DMS79 treated with DMSO at 0.1 percent for 48 hours (cell line): ENCODE results near the gene PRSS53.

Experiments
- DNase-seq: peaks from one replicate; lab custom pipeline; 2025; lab: John Stamatoyannopoulos, UW

The PRSS53 gene

DNA sequence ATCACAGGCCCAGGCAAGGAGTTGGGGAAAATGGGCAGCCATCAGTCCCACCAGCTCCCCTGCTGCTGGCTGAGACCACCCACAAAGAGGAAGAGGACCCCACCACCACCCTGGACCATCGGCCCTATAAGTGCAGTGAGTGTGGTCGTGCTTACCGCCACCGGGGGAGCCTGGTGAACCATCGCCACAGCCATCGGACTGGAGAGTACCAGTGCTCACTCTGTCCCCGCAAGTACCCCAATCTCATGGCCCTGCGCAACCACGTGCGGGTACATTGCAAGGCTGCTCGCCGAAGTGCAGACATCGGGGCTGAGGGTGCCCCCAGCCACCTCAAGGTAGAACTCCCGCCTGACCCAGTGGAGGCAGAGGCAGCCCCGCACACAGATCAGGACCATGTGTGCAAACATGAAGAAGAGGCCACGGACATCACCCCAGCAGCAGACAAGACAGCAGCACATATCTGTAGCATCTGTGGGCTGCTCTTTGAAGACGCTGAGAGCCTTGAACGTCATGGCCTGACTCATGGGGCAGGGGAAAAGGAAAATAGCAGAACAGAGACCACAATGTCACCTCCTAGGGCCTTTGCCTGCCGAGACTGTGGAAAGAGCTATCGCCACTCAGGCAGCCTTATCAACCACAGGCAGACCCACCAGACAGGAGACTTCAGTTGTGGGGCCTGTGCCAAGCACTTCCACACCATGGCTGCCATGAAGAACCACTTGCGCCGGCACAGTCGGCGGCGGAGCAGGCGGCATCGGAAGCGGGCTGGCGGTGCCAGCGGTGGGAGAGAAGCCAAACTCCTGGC is 10.9 kb downstream of the PRSS53 start:
- DNase-seq, result no peak

DNA sequence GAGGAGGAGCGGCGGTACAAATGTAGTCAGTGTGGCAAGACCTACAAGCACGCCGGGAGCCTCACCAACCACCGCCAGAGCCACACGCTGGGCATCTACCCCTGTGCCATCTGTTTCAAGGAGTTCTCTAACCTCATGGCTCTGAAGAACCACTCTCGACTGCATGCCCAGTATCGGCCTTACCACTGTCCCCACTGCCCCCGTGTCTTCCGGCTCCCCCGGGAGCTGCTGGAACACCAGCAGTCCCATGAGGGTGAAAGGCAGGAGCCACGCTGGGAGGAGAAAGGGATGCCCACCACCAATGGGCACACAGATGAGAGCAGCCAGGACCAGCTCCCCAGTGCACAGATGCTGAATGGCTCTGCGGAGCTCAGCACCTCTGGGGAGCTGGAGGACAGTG is 11.7 kb downstream of the PRSS53 start:
- no peak for DNase-seq

DNA sequence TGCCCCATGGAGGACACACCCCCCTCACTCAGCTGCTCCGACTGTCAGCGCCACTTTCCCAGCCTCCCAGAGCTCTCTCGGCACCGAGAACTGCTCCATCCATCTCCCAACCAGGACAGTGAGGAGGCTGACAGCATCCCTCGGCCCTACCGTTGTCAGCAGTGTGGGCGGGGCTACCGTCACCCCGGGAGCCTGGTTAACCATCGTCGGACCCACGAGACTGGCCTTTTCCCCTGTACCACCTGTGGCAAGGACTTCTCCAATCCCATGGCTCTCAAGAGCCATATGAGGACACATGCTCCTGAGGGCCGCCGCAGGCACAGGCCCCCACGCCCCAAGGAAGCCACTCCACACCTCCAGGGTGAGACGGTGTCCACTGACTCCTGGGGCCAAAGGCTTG is 12.4 kb downstream of the PRSS53 start:
- DNase-seq, result no peak

DNA sequence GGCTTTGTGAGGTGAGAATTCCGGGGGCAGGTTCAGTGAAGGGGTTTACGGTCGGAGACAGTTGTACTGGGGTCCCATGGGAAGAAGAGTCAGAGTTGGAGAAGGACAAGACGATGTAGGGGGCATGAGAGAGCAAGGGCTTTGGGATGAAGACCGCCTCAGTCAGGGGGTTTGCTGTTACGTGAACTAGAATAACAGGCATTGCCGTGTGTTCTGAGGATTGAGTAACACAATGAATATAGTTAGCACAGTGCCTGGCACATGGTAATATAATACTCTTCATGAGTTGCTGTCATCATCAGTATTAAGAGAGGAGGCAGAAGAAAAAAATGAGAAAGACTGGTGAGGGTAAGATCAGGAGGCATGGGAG is 13.9 kb downstream of the PRSS53 start:
- DNase-seq, result no peak

DNA sequence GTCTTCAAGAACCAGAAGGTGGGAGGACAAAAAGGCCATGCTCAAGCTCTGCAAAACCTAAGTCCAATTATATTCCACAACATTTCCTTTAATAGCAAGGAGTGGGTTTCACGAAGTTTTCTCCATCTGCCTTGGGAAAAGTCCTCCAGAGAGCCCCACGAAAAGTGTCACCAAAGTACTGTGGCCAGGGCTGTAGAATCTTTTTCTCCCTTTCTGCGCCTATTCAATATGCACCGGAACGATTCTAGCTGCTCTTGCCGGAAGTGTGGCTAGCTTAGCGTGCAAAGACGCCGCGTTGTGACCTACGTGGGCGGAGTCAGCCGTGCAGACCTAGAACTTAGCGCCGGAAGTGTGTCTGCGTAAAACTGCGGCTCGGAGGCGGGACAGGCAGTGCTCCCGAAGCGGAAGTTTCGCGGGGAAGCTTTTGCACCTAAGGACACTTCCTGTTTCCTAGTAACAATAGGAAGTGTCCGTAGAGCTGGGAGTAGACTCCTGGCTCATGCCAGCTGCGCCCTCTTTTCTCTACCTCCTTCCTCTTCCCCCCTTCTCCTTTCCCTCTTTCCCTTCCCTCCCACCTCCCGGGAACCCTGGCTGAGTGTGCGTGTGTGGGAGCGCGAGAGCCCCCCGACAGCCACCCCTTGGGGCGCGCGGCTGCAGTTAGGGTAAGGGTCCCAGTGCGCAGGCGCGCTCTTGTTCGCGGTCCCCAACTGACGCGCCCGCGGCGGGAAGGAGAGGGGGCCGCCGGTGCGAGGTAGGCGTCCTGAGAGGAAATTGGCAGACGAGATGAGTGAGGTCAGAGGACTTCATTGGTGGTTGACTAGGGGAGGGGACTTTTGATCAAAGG is 14.6 kb downstream of the PRSS53 start, which contains the start of the genes ZNF646 and ZNF668:
TSS of gene ZNF646 (plus strand) at position 453 of the 844 bp plus-strand sequence. CDS start 1,903 bp downstream, outside the sequence.
TSS of gene ZNF668 (minus strand) at position 271 of the 844 bp plus-strand sequence. CDS start 9,781 bp downstream, outside the sequence.
- peak; percentile 98 for DNase-seq

DNA sequence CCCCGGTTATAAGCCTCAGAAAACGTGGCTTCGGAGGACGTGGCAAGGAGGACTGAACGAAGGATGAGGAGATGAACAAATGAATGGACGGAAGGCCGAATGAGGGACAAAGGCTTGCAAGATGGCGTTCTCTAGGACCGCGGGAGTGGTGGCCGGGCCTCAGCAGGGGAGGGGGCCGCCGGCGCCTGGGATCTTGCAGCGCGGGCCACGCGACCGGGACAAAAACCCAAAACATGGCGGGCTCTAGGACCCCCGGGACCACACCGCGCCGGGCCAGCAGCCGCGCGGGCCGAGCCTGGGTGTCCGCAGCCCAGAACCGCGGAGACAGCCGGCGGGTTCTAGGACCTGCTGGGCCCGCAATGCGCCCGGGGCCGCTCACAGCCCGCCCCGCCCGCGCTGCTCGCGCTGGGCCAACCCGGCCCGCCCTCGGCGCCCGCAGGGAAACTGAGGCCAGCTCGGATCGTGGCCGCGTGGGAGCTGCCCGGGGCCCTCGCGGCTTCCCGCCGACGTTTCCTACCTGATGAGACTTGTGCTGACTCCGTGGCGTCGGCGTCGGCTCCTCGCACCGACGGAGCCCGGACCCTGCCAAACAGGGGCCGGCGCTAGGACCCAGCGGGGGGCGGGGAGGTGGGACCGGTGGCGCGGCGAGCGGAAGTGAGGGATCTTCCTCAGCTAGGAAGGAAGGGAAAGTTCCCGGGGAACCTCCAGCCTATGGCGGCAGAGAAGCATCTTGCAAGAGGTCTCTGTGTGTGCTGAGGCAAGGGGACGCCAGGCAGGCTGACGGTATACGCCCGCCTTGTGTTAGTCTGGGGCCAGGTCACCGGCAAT is 15.4 kb downstream of the PRSS53 start:
- DNase-seq, result peak; percentile 75

DNA sequence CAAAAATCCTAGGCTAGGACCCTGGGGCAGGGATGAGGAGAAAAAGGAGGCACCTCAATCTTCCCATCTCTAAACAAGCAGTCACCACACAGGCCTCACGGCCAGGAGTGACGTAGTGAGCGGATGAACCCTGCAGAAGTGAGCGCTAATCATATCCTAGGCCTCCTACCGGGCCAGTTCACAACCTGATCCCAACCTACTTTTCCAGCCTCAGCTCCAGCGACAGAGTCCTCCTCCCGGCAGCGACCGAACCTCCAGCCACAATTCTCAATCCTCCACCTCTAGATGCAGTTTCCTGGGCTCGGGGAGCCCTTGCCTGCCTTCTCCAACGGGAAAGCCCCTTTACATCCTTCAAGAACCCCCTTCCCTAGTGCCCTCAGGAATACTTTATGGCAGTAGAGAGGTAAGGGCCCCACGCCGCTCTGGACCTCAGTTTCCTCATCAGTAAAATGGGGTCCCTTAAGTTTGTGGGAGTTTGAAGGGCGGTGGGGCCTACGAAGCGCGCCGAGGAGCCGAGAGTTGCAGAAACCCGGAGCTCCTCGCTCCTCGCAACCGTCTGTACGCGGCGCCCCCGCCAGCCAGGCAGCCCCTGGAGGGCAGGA is 16.1 kb downstream of the PRSS53 start:
- DNase-seq, result peak; percentile 19

DNA sequence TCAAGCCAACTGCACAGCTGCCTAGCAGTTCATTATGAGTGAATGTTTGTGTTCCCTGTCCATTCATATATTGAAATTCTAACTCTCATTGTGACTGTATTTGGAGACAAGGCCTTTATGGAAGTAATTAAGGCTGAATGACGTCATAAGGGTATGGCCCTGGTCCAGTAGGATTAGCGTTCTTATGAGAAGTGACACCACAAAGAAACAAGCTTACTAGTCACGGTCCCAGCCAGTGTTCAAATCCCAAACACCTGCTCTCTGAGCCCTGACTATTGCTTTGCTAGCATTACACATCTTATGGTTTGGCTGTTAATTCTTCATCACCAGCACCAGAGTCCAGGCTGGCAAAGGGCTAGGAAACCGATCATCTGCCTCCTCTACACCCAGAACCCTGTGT is 16.9 kb downstream of the PRSS53 start:
- peak; percentile 6 for DNase-seq

DNA sequence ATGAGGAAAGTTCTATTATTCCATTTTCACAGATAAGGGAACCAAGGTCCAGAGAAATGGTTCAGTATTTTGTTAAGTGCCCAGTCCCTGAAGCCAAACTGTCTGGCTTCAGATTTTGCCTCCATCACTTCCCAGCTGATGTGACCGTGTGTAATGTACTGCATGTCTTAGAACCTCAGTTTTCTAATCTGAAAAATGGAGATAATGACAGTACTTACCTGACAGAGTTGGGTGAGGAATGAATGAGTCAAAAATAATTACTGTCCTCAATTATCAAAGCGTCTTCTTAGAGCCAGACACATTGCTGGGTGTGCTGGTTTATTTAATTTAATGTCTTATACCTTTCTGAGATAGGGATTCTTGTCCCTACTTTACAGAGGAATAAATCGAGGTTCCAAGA is 21.4 kb downstream of the PRSS53 start:
- no peak for DNase-seq

DNA sequence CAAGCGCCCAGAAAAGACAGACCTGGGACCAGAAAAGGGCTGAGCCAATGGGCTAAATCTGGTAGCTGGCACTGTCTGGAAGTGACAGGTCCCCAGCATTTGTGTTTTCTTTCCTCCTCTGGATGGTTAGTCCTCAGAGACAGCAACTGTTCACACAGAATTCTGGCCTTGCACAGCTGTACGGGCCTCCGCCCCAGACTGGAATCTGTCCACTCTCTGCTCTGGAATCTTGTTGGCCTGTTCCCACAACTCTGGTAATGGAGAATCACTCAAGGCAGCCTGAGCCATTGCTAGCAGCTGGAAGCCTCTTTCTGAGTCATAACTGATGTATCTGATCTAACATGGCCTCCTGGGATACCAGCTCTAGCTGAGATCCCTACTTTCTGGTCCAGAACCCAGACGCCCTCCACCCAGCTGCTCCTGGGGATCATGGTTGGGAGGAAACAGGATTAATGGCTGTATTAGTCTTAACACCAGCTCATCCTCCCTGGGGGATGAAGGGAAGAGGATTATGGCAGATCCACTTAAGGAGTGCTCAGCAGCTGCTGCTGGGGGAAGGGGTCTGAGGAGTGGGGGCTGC is 23.8 kb downstream of the PRSS53 start:
- DNase-seq, result no peak

DNA sequence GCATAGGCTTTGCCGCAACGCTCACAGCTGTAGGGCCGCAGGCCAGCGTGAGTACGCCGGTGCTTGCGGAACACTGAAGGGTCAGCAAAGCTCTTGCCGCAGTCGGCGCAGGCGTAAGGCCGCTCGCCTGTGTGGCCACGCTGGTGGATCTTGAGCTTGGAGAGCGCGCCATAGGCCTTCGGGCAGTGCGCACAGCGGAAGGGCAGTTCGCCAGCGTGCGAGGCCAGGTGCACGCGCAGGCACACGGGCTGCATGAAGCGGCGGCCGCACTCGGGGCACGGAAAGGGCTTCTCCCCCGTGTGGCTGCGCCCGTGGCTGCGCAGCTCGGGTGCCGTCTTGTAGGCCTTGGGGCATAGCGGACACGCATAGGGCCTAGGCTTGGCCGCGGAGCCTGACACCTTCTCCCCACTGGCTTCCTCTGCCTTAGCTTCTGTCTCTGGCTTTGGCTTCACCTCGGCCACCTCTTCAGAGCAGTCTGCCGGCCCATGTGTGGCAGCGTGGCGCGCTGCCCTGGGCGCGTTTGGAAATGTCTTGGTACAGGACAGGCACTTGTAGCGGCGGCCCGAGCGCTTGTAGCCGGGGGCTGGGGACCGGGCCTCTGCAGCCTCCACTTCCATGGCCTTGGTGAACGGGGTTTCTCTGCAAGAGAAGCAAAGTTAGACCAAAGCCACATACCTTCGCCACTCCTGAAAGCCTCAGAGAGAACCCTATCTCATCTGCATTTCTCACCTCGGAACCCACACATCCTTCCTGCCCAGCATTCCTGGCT is 24.7 kb downstream of the PRSS53 start:
- no peak for DNase-seq

DNA sequence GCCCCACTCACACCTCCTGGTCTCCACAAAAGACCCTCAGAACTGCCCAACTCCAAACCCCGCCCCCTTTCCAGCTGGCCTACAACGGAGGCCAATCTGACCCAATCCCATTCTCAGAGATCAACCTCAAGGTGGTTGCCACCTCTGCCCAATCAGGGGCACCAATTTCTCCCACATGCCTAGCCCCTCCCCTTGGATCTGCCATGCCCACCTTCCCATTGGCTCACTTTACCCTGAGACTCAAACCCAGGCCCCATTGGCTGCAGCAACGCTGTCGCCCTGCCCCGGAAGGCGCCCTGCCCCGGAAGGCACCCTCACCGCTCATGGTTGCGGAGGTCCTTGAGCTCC is 25.3 kb downstream of the PRSS53 start:
- DNase-seq, result no peak

DNA sequence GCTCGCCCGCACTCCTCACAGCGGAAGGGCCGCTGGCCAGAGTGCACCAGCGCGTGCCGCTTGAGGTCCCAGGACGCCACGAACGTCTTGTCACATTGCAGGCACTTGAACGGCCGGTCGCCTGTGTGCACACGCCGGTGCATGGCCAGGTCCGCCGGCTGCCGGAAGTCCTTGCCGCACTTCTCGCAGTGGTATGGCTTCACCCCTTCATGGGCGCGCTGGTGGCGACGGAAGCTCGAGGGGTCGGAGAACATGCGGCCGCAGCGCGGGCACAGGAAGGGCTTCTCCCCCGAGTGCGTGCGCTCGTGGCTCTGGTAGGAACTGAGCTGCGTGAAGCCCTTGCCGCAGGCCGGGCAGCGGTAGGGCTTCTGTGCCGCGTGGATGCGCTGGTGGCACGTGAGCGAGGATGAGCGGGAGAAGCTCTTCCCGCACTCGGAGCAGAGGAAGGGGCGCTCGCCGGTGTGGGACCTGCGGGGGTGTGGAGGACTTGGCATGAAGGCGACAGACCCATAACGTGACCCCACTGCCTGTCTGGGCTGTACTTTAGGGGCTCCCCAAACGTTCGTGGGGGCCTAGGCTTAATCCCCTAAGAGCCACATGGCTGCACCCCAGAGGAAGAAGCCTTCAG is 26.8 kb downstream of the PRSS53 start:
- no peak for DNase-seq

DNA sequence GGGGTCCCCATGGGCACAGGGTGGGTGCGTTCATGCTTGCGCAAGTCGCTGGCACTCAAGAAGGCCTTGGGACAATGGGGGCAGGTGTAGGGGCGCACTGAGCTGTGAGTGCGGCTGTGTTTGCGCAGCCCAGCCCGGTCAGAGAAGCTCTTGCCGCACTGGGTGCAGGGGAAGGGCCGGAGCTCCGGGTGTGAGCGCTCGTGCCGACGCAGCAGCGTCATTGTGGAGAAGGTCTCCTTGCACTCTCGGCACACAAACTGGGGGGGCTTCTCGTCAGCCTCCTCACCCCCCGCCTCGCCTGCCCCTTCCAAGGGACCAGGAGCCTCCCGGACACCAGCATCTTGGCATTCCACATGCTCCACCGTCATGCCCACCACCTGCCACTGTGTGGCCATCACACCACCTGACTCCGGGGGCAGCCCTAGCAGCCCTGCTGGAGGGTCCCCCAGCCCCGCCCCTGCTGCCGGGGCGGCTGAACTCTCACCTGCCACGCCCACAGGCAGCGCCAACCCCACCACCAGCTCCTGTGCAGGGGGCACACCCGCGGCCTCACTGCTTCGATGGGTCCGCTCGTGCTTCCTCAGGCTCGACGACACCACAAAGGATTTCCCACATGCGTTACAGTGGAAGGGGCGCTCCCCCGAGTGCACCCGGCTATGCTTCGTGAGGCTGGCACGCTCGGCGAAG is 27.5 kb downstream of the PRSS53 start:
- DNase-seq, result no peak

DNA sequence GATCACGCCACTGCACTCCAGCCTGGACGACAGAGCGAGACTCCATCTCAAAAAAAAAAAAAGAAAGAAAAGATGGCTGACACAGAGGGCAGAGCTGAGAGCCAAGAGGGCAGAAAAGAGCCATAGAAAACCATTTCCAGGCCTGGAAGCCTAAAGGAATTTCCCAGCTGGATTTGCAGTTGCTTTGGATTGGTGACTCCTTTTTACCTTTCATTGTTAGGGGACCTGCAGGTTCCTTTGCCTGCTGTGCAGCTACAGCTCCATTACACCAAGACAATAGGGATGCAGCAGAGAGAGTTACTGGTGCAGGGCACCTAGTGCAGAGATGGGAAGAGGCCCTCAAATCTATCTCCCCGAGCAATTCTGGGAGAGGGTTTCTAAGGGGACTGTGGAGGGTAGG is 33.1 kb downstream of the PRSS53 start:
- no peak for DNase-seq

DNA sequence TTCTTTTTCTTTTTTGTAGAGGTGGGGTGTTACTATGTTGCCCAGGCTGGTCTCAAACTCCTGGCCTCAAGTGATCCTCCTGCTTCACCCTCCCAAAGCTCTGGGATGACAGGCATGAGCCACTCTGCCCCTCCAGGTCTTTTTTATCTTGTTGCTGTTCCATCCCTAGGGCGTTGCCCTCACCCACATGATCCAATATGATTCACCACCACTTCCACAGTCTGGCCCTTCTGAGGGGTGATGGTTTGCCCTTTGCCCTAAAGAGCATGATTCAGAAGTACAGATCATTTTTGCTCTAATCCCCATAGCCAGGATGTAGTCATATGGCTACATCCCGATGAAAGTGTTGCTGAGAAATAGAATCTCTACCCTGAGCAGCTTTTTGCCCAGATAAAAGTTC is 36.6 kb downstream of the PRSS53 start:
- no peak for DNase-seq

DNA sequence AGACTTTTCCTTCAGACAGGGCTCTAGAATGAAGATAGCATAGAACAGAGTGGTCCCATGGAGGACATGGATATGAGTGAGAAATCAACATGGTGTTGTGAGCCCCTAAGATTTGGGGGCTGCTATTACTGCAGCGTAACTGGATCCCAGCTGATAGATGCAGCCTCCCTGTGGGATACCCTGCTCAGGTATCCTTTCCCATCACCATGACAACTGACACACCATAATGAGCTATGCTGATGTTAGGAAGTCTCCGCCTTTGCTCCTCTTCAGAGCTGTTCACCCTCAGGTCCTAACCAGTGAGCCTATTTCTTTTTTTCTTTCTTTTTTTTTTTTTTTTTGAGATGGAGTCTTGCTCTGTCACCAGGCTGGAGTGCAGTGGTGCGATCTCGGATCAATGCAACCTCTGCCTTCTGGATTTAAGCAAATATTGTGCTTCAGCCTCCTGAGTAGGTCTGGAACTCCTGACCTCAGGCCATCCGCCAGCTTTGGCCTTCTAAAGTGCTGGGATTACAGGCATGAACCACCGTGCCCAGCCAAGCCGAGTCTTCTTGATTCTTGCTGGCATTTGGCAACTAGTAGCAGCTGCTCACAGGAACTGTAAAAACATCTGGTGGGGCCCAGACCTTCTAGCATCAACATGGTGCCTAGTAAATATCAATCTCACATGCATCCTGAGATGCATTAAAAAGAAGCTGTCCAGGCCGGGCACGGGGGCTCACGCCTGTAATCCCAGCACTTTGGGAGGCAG is 38.3 kb downstream of the PRSS53 start:
- DNase-seq, result no peak

DNA sequence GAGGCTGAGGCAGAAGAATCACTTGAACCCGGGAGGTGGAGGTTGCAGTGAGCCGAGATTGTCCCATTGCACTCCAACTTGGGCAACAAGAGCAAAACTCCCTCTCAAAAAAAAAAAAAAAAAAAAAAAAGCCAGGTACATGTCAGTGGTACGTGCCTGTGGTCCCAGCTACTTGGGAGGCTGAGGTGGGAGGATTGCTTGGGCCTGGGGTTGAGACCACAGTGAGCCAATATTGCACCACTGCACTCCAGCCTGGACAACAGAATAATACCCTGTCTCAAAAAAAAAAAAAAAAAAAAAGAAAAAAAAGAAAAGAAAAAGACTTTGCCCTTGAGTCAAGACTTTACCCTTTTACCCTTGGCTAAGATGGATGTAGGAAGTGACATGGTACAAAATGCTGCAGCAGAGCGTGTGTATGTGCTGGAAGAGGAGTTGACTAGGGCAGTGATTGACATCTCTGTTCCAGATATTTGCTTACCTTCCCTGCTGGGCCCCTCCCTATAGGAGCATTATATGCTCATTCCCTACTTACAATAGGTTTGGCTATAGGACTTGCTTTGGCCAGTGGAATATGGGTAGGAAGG is 44.8 kb downstream of the PRSS53 start:
- no peak for DNase-seq

DNA sequence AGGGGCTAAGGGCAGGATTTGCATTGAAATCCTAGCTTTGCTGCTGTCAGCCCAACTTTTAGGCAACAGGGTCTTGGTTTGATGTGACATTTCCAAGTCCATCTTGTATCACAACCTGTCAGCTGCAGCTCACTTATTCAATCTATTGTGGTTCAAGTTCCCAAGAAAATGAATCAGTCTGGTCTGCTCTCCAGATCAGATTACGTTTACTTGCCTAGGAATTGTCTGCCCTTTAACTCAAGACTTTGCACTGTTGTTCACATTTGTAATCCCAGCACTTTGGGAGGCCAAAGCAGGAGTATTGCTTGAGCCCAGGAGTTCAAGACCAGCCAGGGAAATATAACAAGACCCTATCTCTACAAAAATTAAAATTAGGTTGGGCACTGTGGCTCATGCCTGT is 45.4 kb downstream of the PRSS53 start:
- DNase-seq, result no peak
